ENCODE measurements around the gene ESM1. TPM values are rescaled to one million over a fixed set of nuclear protein-coding genes. Genes with fewer than 3 reads are reported as not detected.

The ESM1 gene
- total and polyA plus RNA-seq, 4 donors = 0.08 to 0.28 TPM; not detected in 2

- WGBS = 59% methylated on average over 5 of the region's 5 CpGs
- H3K9me3 ChIP-seq (ENCODE audit: control insufficient read depth in 4 of 4, low read length in 3 of 4) = no peaks in the 10 kb centered on the region
- no peak for DNase-seq (ENCODE audit: low spot score)
- no peak overlapping the region for H3K9ac ChIP-seq (ENCODE audit: low read depth in 1 of 2, low read length in 2 of 2)
- H3K4me1 ChIP-seq (ENCODE audit: control insufficient read depth in 4 of 4, insufficient read depth in 4 of 4, low read length in 3 of 4) = no peaks in the 10 kb centered on the region
- H3K27ac ChIP-seq (ENCODE audit: low read depth in 1 of 2, low read length in 2 of 2) = no peak overlapping the region
- TF ChIP-seq, protein P1, sequence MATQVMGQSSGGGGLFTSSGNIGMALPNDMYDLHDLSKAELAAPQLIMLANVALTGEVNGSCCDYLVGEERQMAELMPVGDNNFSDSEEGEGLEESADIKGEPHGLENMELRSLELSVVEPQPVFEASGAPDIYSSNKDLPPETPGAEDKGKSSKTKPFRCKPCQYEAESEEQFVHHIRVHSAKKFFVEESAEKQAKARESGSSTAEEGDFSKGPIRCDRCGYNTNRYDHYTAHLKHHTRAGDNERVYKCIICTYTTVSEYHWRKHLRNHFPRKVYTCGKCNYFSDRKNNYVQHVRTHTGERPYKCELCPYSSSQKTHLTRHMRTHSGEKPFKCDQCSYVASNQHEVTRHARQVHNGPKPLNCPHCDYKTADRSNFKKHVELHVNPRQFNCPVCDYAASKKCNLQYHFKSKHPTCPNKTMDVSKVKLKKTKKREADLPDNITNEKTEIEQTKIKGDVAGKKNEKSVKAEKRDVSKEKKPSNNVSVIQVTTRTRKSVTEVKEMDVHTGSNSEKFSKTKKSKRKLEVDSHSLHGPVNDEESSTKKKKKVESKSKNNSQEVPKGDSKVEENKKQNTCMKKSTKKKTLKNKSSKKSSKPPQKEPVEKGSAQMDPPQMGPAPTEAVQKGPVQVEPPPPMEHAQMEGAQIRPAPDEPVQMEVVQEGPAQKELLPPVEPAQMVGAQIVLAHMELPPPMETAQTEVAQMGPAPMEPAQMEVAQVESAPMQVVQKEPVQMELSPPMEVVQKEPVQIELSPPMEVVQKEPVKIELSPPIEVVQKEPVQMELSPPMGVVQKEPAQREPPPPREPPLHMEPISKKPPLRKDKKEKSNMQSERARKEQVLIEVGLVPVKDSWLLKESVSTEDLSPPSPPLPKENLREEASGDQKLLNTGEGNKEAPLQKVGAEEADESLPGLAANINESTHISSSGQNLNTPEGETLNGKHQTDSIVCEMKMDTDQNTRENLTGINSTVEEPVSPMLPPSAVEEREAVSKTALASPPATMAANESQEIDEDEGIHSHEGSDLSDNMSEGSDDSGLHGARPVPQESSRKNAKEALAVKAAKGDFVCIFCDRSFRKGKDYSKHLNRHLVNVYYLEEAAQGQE (IDR thresholded peaks at IDR 0.05) = no peak
- TF ChIP-seq YY1 (IDR thresholded peaks at IDR 0.05) = no peak
- TF ChIP-seq RAD21 (IDR thresholded peaks at IDR 0.05) = no peak
- no peak for TF ChIP-seq HNF4G (IDR thresholded peaks at IDR 0.05)
- no peak for TF ChIP-seq NR2F2 (IDR thresholded peaks at IDR 0.05)
- no peak for TF ChIP-seq GABPA (IDR thresholded peaks at IDR 0.05 in 1 of 2, conservative IDR thresholded peaks at IDR 0.05 in 1 of 2)
- no peak for TF ChIP-seq CTCF (IDR thresholded peaks at IDR 0.05; ENCODE audit: low read depth, low read length, missing input control)
- TF ChIP-seq JUND (IDR thresholded peaks at IDR 0.05) = no peak
- TF ChIP-seq RXRA (IDR thresholded peaks at IDR 0.05) = no peak
- no peak for TF ChIP-seq TAF1 (conservative IDR thresholded peaks at IDR 0.05)
- TF ChIP-seq FOXA1 (IDR thresholded peaks at IDR 0.05) = no peak
- H3K36me3 ChIP-seq (ENCODE audit: control insufficient read depth in 4 of 4, insufficient read depth in 3 of 4, low read depth in 1 of 4, low read length in 3 of 4) = no peaks in the 10 kb centered on the region
- peaks cover 0 to 10% (median 1%) of the 10 kb centered on the region in 4 donors for H3K27me3 ChIP-seq (ENCODE audit: control insufficient read depth in 4 of 4, insufficient read depth in 4 of 4, low read length in 3 of 4)
- H3K4me3 ChIP-seq (ENCODE audit: low read depth in 1 of 3, low read length in 3 of 3) = no peak overlapping the region
Measured at GRCh38 chr5:54986269-54986654, 869 bp upstream of the ESM1 start.

GRCh38 chr5:54981928-54982327 is 3.5 kb downstream of the ESM1 start:
- H3K4me1 ChIP-seq (ENCODE audit: control insufficient read depth in 4 of 4, insufficient read depth in 4 of 4, low read length in 3 of 4) = no peaks in the 10 kb centered on the region
- H3K27ac ChIP-seq (ENCODE audit: low read depth in 1 of 2, low read length in 2 of 2) = no peak overlapping the region
- no peaks in the 10 kb centered on the region for H3K36me3 ChIP-seq (ENCODE audit: control insufficient read depth in 4 of 4, insufficient read depth in 3 of 4, low read depth in 1 of 4, low read length in 3 of 4)
- H3K9ac ChIP-seq (ENCODE audit: low read depth in 1 of 2, low read length in 2 of 2) = no peak overlapping the region
- no peak for DNase-seq (ENCODE audit: low spot score)
- no peak for TF ChIP-seq YY1 (IDR thresholded peaks at IDR 0.05)
- TF ChIP-seq SP1 (IDR thresholded peaks at IDR 0.05) = no peak
- no peaks in the 10 kb centered on the region for H3K9me3 ChIP-seq (ENCODE audit: control insufficient read depth in 4 of 4, low read length in 3 of 4)
- H3K4me3 ChIP-seq (ENCODE audit: low read depth in 1 of 3, low read length in 3 of 3) = no peak overlapping the region
- peaks cover 0 to 10% (median 1%) of the 10 kb centered on the region in 4 donors for H3K27me3 ChIP-seq (ENCODE audit: control insufficient read depth in 4 of 4, insufficient read depth in 4 of 4, low read length in 3 of 4)
- 47% methylated on average over 7 of the region's 7 CpGs for WGBS

GRCh38 chr5:54975701-54976100 is 9.7 kb downstream of the ESM1 start:
- 83% methylated on average over 1 of the region's 1 CpG for WGBS
- TF ChIP-seq NR2F2 (IDR thresholded peaks at IDR 0.05) = no peak
- no peak for TF ChIP-seq RAD21 (IDR thresholded peaks at IDR 0.05)
- TF ChIP-seq SP1 (IDR thresholded peaks at IDR 0.05) = no peak
- no peak for TF ChIP-seq HNF4A (conservative IDR thresholded peaks at IDR 0.05)
- no peak for TF ChIP-seq YY1 (IDR thresholded peaks at IDR 0.05)
- TF ChIP-seq TAF1 (conservative IDR thresholded peaks at IDR 0.05) = no peak
- TF ChIP-seq, protein P2, sequence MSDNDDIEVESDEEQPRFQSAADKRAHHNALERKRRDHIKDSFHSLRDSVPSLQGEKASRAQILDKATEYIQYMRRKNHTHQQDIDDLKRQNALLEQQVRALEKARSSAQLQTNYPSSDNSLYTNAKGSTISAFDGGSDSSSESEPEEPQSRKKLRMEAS (IDR thresholded peaks at IDR 0.05) = no peak
- no peak for TF ChIP-seq JUND (IDR thresholded peaks at IDR 0.05)
- TF ChIP-seq, protein P1 (IDR thresholded peaks at IDR 0.05) = no peak
- TF ChIP-seq FOXA2 (IDR thresholded peaks at IDR 0.05) = no peak
- TF ChIP-seq FOXA1 (IDR thresholded peaks at IDR 0.05) = no peak
- TF ChIP-seq CTCF (IDR thresholded peaks at IDR 0.05; ENCODE audit: low read depth, low read length, missing input control) = no peak
- no peak for TF ChIP-seq EGR1 (IDR thresholded peaks at IDR 0.05; ENCODE audit: low read depth in 2 of 2)

More at GRCh38 chr5:54975701-54976100, 9.7 kb downstream of the ESM1 start:
- Histone ChIP-seq H3K27me3 (ENCODE audit: control insufficient read depth in 4 of 4, insufficient read depth in 4 of 4, low read length in 3 of 4) (no peaks in the 10 kb centered on the region), H3K9ac (ENCODE audit: low read depth in 1 of 2, low read length in 2 of 2) (no peak overlapping the region), H3K27ac (ENCODE audit: low read depth in 1 of 2, low read length in 2 of 2) (no peak overlapping the region), H3K36me3 (ENCODE audit: control insufficient read depth in 4 of 4, insufficient read depth in 3 of 4, low read depth in 1 of 4, low read length in 3 of 4) (no peaks in the 10 kb centered on the region), H3K4me3 (ENCODE audit: low read depth in 1 of 3, low read length in 3 of 3) (no peak overlapping the region), H3K9me3 (ENCODE audit: control insufficient read depth in 4 of 4, low read length in 3 of 4) (no peaks in the 10 kb centered on the region), H3K4me1 (ENCODE audit: control insufficient read depth in 4 of 4, insufficient read depth in 4 of 4, low read length in 3 of 4) (no peaks in the 10 kb centered on the region)
- no peak for DNase-seq (ENCODE audit: low spot score)

All from liver (tissue), 9 donors.